Neural crest cell (in vitro differentiated cells): ENCODE measurements around the gene LRRC74A. TPM values are rescaled to one million over a fixed set of nuclear protein-coding genes. Genes with fewer than 3 reads are reported as not detected.
A peak's percentile ranks its signal among the peaks of the same experiment; 100 is the strongest.

Experiments
- DNase-seq: peaks from one replicate; pipeline ENCODE4 v3.0.0; 2021; ENCODE audit warnings: low read depth, mixed read lengths, low spot score
- H3K27ac Mint-ChIP-seq: one replicate; pipeline ENCODE4 v1.8.0; 2021; ENCODE audit warnings: mild to moderate bottlenecking, mixed read lengths; ENCODE audit not compliant: unreplicated experiment
- H3K27me3 Mint-ChIP-seq: 2 replicates; pipeline ENCODE4 v1.8.0; 2021; ENCODE audit warnings: low read depth, mild to moderate bottlenecking, mixed read lengths
- H3K36me3 Mint-ChIP-seq: 2 replicates; pipeline ENCODE4 v1.8.0; 2021; ENCODE audit warnings: low read depth, mild to moderate bottlenecking, mixed read lengths
- H3K4me1 Mint-ChIP-seq: 2 replicates; pipeline ENCODE4 v1.8.0; 2021; ENCODE audit warnings: mixed read lengths
- H3K4me3 Mint-ChIP-seq: one replicate; pipeline ENCODE4 v1.8.0; 2021; ENCODE audit warnings: mild to moderate bottlenecking, mixed read lengths
- H3K9me3 Mint-ChIP-seq: 2 replicates; pipeline ENCODE4 v1.8.0; 2021; ENCODE audit warnings: mixed read lengths
- CTCF ChIP-seq: fragments of 200-600 bp; sonication (generic); conservative IDR thresholded peaks from 2 replicates; pipeline ENCODE4 v1.5.0; 2021; ENCODE audit warnings: antibody characterized with exemption, mild to moderate bottlenecking
- total RNA-seq: library from RNA; stranded (reverse); gene quantifications from 2 replicates; pipeline ENCODE4 v1.2.1, GENCODE V29; 2021

Gene LRRC74A
- total RNA-seq, 1 donor from 2014 or later, result not detected

- Mint-ChIP-seq H3K9me3 (no peaks in the 10 kb centered on the region), H3K4me3 (no peak overlapping the region), H3K36me3 (no peaks in the 10 kb centered on the region), H3K4me1 (peaks cover 48% of the 10 kb centered on the region), H3K27me3 (no peaks in the 10 kb centered on the region), H3K27ac (no peak overlapping the region)
- no peak for DNase-seq
- no peak for TF ChIP-seq CTCF
Measured at GRCh38 chr14:76866456-76866855, 40.2 kb downstream of the LRRC74A start.

GRCh38 chr14:76867516-76868453, 41.6 kb downstream of the LRRC74A start:
- DNase-seq, result no peak
- no peak for TF ChIP-seq CTCF
- Mint-ChIP-seq H3K36me3 (no peaks in the 10 kb centered on the region), H3K27ac (no peak overlapping the region), H3K27me3 (no peaks in the 10 kb centered on the region), H3K4me1 (peaks cover 43% of the 10 kb centered on the region), H3K9me3 (no peaks in the 10 kb centered on the region), H3K4me3 (no peak overlapping the region)

GRCh38 chr14:76868454-76869170, 42.4 kb downstream of the LRRC74A start:
- Mint-ChIP-seq H3K4me3 (no peak overlapping the region), H3K36me3 (no peaks in the 10 kb centered on the region), H3K27me3 (no peaks in the 10 kb centered on the region), H3K9me3 (no peaks in the 10 kb centered on the region), H3K27ac (no peak overlapping the region), H3K4me1 (peaks cover 40% of the 10 kb centered on the region)
- TF ChIP-seq CTCF, result no peak
- no peak for DNase-seq

GRCh38 chr14:76870166-76870565, 44.0 kb downstream of the LRRC74A start:
- H3K27ac Mint-ChIP-seq, result no peak overlapping the region
- no peak overlapping the region for H3K4me3 Mint-ChIP-seq
- peaks cover 24% of the 10 kb centered on the region for H3K4me1 Mint-ChIP-seq
- DNase-seq, result no peak
- no peaks in the 10 kb centered on the region for H3K27me3 Mint-ChIP-seq
- TF ChIP-seq CTCF, result peak; percentile 53
- H3K36me3 Mint-ChIP-seq, result no peaks in the 10 kb centered on the region
- H3K9me3 Mint-ChIP-seq, result no peaks in the 10 kb centered on the region

- Mint-ChIP-seq H3K27ac (no peak overlapping the region), H3K27me3 (no peaks in the 10 kb centered on the region), H3K9me3 (peaks cover 3% of the 10 kb centered on the region), H3K36me3 (no peaks in the 10 kb centered on the region), H3K4me1 (peaks cover 22% of the 10 kb centered on the region), H3K4me3 (no peak overlapping the region)
- peak; percentile 68 for DNase-seq
- TF ChIP-seq CTCF, result peak; percentile 90
Measured at GRCh38 chr14:76872796-76873432, 46.7 kb downstream of the LRRC74A start.
